ENCODE results near the gene MRPL23. TPM values are rescaled to one million over a fixed set of nuclear protein-coding genes. Genes with fewer than 3 reads are reported as not detected.

The MRPL23 gene
- total RNA-seq, 1 experiment from 2014 or later, result 109 TPM

DNA sequence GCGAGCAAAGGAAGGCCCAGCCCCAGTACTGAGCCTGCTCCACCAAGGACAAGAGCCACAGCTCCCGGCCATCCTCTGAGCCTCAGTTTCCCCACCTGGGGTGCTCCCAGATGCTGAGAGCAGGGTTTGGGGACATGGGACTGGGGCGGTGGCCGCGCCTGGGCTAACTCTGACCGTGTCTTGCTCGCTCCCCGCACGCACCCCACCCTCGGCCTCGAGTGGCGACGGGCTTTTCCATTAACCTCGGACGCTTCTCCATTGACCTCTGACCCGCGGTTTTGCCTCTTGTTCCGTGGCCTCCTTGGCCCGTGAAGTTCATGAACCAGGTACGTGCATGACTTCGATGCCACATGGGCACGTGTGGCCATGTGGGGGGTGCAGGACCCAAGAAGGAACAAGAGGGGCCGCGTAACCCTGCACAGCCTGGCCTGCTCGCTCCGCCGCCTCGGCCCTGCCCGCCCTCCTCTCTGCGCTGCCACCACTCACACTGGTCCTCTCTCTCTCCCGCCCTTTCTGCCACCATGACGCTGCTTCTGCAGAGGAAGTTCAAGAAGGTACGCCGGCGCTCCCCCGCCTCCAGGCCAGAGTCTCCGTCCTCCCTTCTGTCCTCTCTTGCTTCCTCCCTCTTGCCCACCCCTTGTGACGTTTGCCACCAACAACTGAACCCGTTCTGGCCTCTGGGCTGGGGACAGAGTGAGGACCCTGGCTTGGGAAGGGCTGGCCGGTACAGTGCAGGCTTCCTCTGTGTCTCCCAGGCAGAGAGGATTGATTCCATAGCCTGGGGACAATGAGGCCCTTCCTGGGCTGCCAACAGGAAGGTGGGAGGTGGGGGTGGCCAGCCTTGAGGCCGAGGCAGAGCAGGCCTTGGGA, 20.7 kb upstream of the MRPL23 start:
- no peak overlapping the region for H3K4me3 Mint-ChIP-seq (ENCODE audit: low read depth, unreplicated experiment)
- H3K27me3 Mint-ChIP-seq (ENCODE audit: unreplicated experiment), result peaks cover 76% of the 10 kb centered on the region
- TF ChIP-seq, protein P1, sequence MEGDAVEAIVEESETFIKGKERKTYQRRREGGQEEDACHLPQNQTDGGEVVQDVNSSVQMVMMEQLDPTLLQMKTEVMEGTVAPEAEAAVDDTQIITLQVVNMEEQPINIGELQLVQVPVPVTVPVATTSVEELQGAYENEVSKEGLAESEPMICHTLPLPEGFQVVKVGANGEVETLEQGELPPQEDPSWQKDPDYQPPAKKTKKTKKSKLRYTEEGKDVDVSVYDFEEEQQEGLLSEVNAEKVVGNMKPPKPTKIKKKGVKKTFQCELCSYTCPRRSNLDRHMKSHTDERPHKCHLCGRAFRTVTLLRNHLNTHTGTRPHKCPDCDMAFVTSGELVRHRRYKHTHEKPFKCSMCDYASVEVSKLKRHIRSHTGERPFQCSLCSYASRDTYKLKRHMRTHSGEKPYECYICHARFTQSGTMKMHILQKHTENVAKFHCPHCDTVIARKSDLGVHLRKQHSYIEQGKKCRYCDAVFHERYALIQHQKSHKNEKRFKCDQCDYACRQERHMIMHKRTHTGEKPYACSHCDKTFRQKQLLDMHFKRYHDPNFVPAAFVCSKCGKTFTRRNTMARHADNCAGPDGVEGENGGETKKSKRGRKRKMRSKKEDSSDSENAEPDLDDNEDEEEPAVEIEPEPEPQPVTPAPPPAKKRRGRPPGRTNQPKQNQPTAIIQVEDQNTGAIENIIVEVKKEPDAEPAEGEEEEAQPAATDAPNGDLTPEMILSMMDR (IDR thresholded peaks at IDR 0.05; ENCODE audit: unreplicated experiment), result no peak
- intact Hi-C loops (cut with micrococcal nuclease; ENCODE audit: unreplicated experiment), result no loop called here
- no peaks in the 10 kb centered on the region for H3K36me3 Mint-ChIP-seq (ENCODE audit: insufficient read depth, unreplicated experiment)
- peaks cover 8% of the 10 kb centered on the region for H3K4me1 Mint-ChIP-seq (ENCODE audit: low read depth, unreplicated experiment)
- no peak for DNase-seq
- no TSS peak for BruUV-seq (replicated peaks)
- no peak overlapping the region for H3K27ac Mint-ChIP-seq (ENCODE audit: unreplicated experiment)
- H3K9me3 Mint-ChIP-seq (ENCODE audit: low read depth, unreplicated experiment), result no peaks in the 10 kb centered on the region
- CTCF ChIA-PET, result no interaction called here

DNA sequence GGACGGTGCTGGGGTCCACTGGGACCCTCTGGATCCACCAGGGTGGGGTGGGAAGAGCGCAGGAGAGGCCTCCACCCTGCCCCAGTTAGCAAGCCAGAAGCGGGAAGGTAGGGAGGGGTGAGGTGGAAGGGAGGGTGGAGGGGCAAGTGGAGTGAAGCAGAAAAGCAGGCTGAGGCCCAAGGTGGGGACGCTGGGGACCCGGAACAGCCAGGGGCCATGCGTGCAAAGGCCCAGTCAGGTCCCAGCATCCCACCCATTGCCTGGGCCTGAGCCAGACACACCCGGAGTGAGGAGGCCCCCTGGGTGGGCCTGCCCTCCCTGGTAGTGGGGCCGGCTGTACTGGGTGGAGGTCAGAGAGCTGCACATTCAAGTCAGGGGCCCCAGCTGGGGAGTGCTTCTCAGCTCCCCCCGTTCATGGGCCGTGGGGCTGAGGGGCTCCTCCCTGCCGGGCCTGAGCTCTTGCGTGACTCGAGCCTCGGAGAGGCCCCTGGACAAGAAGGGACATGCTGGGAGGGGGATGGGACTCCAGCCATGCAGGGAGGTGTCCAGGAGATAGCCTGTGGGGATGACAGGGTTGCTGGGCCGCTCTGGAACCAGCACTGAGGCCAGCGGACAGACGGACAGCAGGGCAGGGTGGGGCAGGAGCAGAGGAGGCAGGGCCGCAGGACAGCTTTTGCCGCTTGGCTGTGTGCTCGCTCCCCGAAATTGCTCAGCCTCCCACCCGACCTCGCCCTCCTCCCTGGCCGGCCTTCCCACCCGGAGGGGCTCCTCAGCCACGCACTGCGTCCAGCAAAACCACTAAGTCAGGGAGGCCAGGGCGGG, 19.9 kb upstream of the MRPL23 start:
- Mint-ChIP-seq H3K9me3 (ENCODE audit: low read depth, unreplicated experiment) (no peaks in the 10 kb centered on the region), H3K27ac (ENCODE audit: unreplicated experiment) (no peak overlapping the region), H3K27me3 (ENCODE audit: unreplicated experiment) (peaks cover 77% of the 10 kb centered on the region), H3K36me3 (ENCODE audit: insufficient read depth, unreplicated experiment) (no peaks in the 10 kb centered on the region), H3K4me3 (ENCODE audit: low read depth, unreplicated experiment) (no peak overlapping the region), H3K4me1 (ENCODE audit: low read depth, unreplicated experiment) (peaks cover 8% of the 10 kb centered on the region)
- TF ChIP-seq, protein P1 (IDR thresholded peaks at IDR 0.05; ENCODE audit: unreplicated experiment), result no peak
- no peak for DNase-seq
- CTCF ChIA-PET, result no interaction called here
- BruUV-seq (replicated peaks), result no TSS peak
- intact Hi-C loops (cut with micrococcal nuclease; ENCODE audit: unreplicated experiment), result no loop called here

DNA sequence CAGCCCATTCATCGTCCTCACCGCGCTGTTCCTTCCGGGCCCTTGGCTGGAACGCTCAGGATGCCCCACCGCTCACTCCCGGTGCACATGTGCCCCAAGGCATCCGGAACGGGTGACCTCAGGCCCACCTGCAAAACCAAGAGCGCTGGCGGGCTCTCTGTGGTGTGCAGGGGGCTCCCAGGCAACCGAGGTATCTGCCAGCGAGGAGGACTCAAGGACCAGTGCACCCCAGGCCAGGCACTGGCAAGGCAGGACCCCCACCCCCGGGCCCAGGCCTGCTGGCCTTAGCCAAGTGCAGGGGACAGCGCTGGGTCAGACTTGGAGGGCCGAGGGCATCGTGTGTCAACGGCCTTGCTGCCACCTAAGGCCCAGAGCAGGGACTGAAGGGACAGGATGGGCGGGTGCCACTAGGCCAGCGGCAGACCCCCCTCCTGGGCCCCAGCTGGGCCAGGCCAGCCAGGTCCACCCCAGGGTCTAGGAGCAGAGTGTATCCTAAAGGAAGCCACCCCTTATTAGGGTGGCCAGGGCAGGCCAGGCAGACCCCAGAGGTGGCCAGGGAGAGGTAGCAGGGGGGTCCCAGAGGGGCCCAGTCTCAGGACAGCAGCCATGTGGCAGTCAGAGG, 19.2 kb upstream of the MRPL23 start:
- Mint-ChIP-seq H3K4me1 (ENCODE audit: low read depth, unreplicated experiment) (peaks cover 2% of the 10 kb centered on the region), H3K36me3 (ENCODE audit: insufficient read depth, unreplicated experiment) (no peaks in the 10 kb centered on the region), H3K4me3 (ENCODE audit: low read depth, unreplicated experiment) (no peak overlapping the region), H3K9me3 (ENCODE audit: low read depth, unreplicated experiment) (no peaks in the 10 kb centered on the region), H3K27ac (ENCODE audit: unreplicated experiment) (no peak overlapping the region), H3K27me3 (ENCODE audit: unreplicated experiment) (peaks cover 77% of the 10 kb centered on the region)
- intact Hi-C loops (cut with micrococcal nuclease; ENCODE audit: unreplicated experiment), result no loop called here
- DNase-seq, result no peak
- CTCF ChIA-PET, result no interaction called here
- TF ChIP-seq, protein P1 (IDR thresholded peaks at IDR 0.05; ENCODE audit: unreplicated experiment), result no peak
- no TSS peak for BruUV-seq (replicated peaks)

DNA sequence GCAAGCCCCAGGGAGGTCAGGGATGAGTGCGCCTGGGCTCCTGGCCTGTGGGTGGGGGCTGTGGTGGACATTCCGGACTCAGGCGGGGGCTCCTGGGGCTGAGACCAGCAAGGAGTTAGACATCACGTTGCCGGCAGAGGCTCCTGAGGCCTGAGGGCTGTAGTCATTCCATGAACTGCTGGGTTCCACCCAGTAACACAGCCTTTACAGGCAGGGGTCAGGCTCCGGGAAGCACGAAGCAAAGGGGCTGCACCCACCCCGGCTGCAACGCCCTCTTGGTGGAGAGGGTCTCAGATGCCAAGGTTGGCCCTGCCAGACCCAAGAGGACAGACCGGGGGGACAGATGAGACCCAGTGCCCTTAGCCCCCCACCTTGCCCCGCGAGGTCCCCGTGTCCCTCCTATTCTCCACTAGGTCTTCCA, 18.7 kb upstream of the MRPL23 start:
- intact Hi-C loops (cut with micrococcal nuclease; ENCODE audit: unreplicated experiment), result no loop called here
- H3K36me3 Mint-ChIP-seq (ENCODE audit: insufficient read depth, unreplicated experiment), result no peaks in the 10 kb centered on the region
- BruUV-seq (replicated peaks), result no TSS peak
- DNase-seq, result no peak
- TF ChIP-seq, protein P1 (IDR thresholded peaks at IDR 0.05; ENCODE audit: unreplicated experiment), result no peak
- no peaks in the 10 kb centered on the region for H3K9me3 Mint-ChIP-seq (ENCODE audit: low read depth, unreplicated experiment)
- H3K4me3 Mint-ChIP-seq (ENCODE audit: low read depth, unreplicated experiment), result no peak overlapping the region
- no peaks in the 10 kb centered on the region for H3K4me1 Mint-ChIP-seq (ENCODE audit: low read depth, unreplicated experiment)
- H3K27ac Mint-ChIP-seq (ENCODE audit: unreplicated experiment), result no peak overlapping the region
- H3K27me3 Mint-ChIP-seq (ENCODE audit: unreplicated experiment), result peaks cover 77% of the 10 kb centered on the region
- CTCF ChIA-PET, result no interaction called here
